A673 (cell line): ENCODE results near the gene C4A.

ENCODE experiments used
- CTCF ChIP-seq: fragments of 300-800, 200-600 bp; sonication (generic); conservative IDR thresholded peaks from 2 replicates; pipeline ENCODE4 v1.5.1; 2017; ENCODE audit warnings: low read depth, mild to moderate bottlenecking, antibody characterized with exemption, low read length, moderate library complexity, mixed read lengths
- EZH2 ChIP-seq: fragments of 200-600 bp; sonication (generic); IDR thresholded peaks from 2 replicates; pipeline ENCODE4 v1.6.1; 2017; ENCODE audit warnings: borderline replicate concordance, low read depth, mild to moderate bottlenecking, mixed read lengths, antibody characterized with exemption, low read length; ENCODE audit not compliant: poor library complexity, severe bottlenecking

GRCh38 chr6:31978831-31979230, 3.0 kb upstream of the C4A start:
- TF ChIP-seq EZH2: no peak
- TF ChIP-seq CTCF: no peak
